GM12865 (cell line): ENCODE data around the gene ATXN1.

ENCODE experiments used
- DNase-seq: peaks from one replicate; pipeline ENCODE4 v3.0.0; 2010; ENCODE audit warnings: low read depth
- H3K4me3 ChIP-seq: 2 replicates; pipeline ENCODE4 v1.5.1; 2011; ENCODE audit warnings: mild to moderate bottlenecking, low read depth, low read length, control low read depth
- TF ChIP-seq, protein P1 (sequence below): IDR thresholded peaks from 2 replicates; pipeline ENCODE4 v1.5.1; 2011; ENCODE audit warnings: low read length, control low read depth, low read depth, inconsistent platforms; ENCODE audit not compliant: insufficient read depth; ENCODE audit errors: missing control alignments

Gene ATXN1

DNA sequence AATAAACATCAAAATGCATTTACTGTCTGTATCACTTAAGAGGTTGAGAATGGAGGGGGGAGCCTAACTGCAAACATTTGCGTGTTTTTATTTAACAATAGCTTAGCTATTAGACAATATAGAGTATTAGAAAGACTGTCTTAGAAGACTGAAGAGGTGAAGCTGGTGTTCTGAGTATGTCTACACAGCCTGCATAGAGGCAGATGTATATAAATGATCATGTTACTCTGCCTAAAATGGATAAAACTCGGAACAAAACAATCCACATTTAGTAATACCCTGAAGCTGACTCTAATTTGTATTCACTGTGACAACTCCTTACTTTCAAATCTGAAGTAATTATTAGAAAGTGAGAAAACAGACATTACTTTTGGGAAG lies 340.9 kb downstream of the ATXN1 start:
- H3K4me3 ChIP-seq: peak overlapping the region; percentile 44

GRCh38 chr6:16419636-16420336 lies 341.5 kb downstream of the ATXN1 start:
- DNase-seq: peak; percentile 94
- TF ChIP-seq, protein P1, sequence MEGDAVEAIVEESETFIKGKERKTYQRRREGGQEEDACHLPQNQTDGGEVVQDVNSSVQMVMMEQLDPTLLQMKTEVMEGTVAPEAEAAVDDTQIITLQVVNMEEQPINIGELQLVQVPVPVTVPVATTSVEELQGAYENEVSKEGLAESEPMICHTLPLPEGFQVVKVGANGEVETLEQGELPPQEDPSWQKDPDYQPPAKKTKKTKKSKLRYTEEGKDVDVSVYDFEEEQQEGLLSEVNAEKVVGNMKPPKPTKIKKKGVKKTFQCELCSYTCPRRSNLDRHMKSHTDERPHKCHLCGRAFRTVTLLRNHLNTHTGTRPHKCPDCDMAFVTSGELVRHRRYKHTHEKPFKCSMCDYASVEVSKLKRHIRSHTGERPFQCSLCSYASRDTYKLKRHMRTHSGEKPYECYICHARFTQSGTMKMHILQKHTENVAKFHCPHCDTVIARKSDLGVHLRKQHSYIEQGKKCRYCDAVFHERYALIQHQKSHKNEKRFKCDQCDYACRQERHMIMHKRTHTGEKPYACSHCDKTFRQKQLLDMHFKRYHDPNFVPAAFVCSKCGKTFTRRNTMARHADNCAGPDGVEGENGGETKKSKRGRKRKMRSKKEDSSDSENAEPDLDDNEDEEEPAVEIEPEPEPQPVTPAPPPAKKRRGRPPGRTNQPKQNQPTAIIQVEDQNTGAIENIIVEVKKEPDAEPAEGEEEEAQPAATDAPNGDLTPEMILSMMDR: no peak
- H3K4me3 ChIP-seq: peak overlapping the region; percentile 44

More for the DNA sequence above, 340.9 kb downstream of the ATXN1 start:
- TF ChIP-seq, protein P1: no peak
- DNase-seq: no peak

DNA sequence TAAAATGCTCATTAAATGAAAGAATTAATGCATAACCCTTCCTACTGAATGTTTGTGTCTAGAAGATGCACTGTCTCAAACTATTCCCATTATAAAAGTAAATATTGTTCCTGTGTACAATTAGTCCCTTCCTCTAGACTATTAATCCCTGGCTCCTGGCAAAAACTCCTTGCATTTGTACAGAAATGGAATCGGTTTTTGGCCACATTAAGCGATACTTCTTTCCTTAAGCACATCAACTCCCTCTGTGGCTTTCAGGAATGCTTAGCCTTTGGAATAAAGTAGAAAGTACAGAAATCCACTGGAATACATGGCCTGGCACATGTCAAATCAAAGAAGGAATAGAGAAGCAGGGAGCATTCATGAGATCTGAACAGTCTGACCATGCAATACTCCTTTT lies 343.1 kb downstream of the ATXN1 start:
- H3K4me3 ChIP-seq: no peak overlapping the region
- TF ChIP-seq, protein P1: no peak
- no peak for DNase-seq

- H3K4me3 ChIP-seq: no peak overlapping the region
- TF ChIP-seq, protein P1: no peak
- DNase-seq: no peak
These were observed 345.6 kb downstream of the ATXN1 start for GRCh38 chr6:16415677-16416076.

GRCh38 chr6:16414205-16414604 lies 347.1 kb downstream of the ATXN1 start:
- peak overlapping the region; percentile 55 for H3K4me3 ChIP-seq
- peak; percentile 64 for DNase-seq
- TF ChIP-seq, protein P1: no peak

DNA sequence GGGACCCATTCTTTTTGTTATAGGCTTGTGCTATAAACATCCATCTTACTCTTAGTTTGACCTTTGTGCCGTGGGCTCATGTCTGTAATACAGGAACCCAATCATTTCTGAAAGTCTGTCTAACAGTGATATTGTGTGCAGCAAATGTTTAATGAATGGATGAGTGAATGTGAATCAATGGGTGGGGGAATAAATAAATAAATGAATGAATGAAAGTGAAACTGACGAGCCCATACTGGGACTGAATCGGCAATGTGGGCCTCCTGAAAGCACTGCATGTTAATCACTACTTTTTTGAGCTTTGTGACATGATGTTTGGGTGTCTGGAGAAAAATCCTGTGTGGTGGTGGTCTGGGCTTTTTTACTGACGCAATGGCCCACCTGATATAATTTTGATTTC lies 347.9 kb downstream of the ATXN1 start:
- TF ChIP-seq, protein P1: no peak
- peak overlapping the region; percentile 55 for H3K4me3 ChIP-seq

DNA sequence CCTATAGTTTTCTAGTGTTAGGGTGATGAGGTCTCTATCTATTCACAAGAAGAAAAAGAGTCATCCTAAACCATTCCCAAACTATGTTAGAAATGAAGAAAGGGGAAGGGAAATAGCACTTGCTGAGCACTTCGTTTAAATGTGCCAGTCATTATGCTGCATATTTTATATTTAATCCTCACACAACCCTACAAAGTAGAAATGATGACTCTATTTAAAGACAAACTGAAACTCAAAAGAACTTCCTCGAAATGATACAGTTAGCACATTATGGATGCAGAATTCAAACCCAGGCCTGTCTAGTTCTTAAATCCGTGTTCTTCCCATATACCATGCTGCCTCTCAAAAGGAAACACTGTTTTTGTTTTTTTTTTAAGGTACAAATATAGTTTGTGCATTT lies 348.3 kb downstream of the ATXN1 start:
- H3K4me3 ChIP-seq: peak overlapping the region; percentile 55
- TF ChIP-seq, protein P1: no peak
- DNase-seq: no peak

More for the DNA sequence above, 347.9 kb downstream of the ATXN1 start:
- DNase-seq: peak; percentile 68
